CD14-positive monocyte (primary cell): ENCODE data around the gene LHFPL3. TPM values are rescaled to one million over a fixed set of nuclear protein-coding genes. Genes with fewer than 3 reads are reported as not detected.

Experiments used
- DNase-seq, 3 donors: peaks; one replicate each; pipeline ENCODE4 v3.0.0-alpha.2; 2011 to 2022
- H2AFZ ChIP-seq: 2 replicates; pipeline ENCODE4 v1.6.0; 2012; ENCODE audit warnings: mild to moderate bottlenecking, low read depth, low read length, inconsistent platforms; ENCODE audit not compliant: insufficient read depth, poor library complexity, severe bottlenecking
- H3K27ac ChIP-seq, 2 donors: 1 replicate in 1 of 2; 2 replicates in 1 of 2; pipeline ENCODE4 v1.5.1; 2012 to 2013; ENCODE audit warnings: low read length in 2 of 2, control low read depth in 1 of 2, inconsistent platforms in 1 of 2, low read depth in 1 of 2, mild to moderate bottlenecking in 1 of 2
- H3K27me3 ChIP-seq, 2 donors: one replicate each; pipeline versions ENCODE4 v1.6.0 to v1.6.1; 2011 to 2013; ENCODE audit warnings: low read length in 2 of 2; ENCODE audit not compliant: control insufficient read depth in 2 of 2, insufficient read depth in 2 of 2
- H3K36me3 ChIP-seq, 2 donors: replicated peaks in 1 of 2; 1 replicate in 1 of 2; 2 replicates in 1 of 2; pipeline versions ENCODE4 v1.5.1 to v1.6.1; 2012 to 2013; ENCODE audit warnings: low read length in 2 of 2, control low read depth in 1 of 2, inconsistent platforms in 1 of 2, mild to moderate bottlenecking in 1 of 2; ENCODE audit not compliant: insufficient read depth in 2 of 2, control insufficient read depth in 1 of 2
- H3K4me1 ChIP-seq, 2 donors: 1 replicate in 1 of 2; 2 replicates in 1 of 2; pipeline versions ENCODE4 v1.5.1 to v1.6.1; 2012 to 2013; ENCODE audit warnings: low read length in 2 of 2, control low read depth in 1 of 2, inconsistent platforms in 1 of 2, mild to moderate bottlenecking in 1 of 2, moderate library complexity in 1 of 2; ENCODE audit not compliant: insufficient read depth in 2 of 2, control insufficient read depth in 1 of 2
- H3K4me2 ChIP-seq: replicated peaks from 2 replicates; pipeline ENCODE3; 2012; ENCODE audit warnings: low read length, moderate library complexity, mild to moderate bottlenecking; ENCODE audit not compliant: poor library complexity, severe bottlenecking; ENCODE audit errors: extremely low read depth
- H3K4me3 ChIP-seq, 3 experiments: fragments of 200-600 bp in 1 of 3; sonication (generic) in 1 of 3; replicated peaks in 1 of 3; 1 replicate in 2 of 3; 2 replicates in 1 of 3; pipeline ENCODE4 v1.5.1; 2011 to 2013; ENCODE audit warnings: low read length in 3 of 3, mild to moderate bottlenecking in 3 of 3, control low read depth in 2 of 3, low read depth in 2 of 3, inconsistent platforms in 1 of 3, moderate library complexity in 1 of 3
- H3K79me2 ChIP-seq: 2 replicates; pipeline ENCODE4 v1.6.0; 2012; ENCODE audit warnings: mild to moderate bottlenecking, control low read depth, inconsistent platforms, low read length, moderate library complexity; ENCODE audit not compliant: insufficient read depth
- H3K9ac ChIP-seq: 2 replicates; pipeline ENCODE4 v1.6.0; 2017; ENCODE audit warnings: low read length, mild to moderate bottlenecking; ENCODE audit not compliant: insufficient read depth, poor library complexity, severe bottlenecking
- H3K9me3 ChIP-seq, 2 donors: replicated peaks in 1 of 2; 1 replicate in 1 of 2; 2 replicates in 1 of 2; pipeline versions ENCODE4 v1.5.1 to v1.6.1; 2012 to 2013; ENCODE audit warnings: low read length in 2 of 2, control low read depth in 1 of 2; ENCODE audit not compliant: control insufficient read depth in 1 of 2, insufficient read depth in 1 of 2
- H4K20me1 ChIP-seq: 2 replicates; pipeline ENCODE4 v1.6.0; 2012; ENCODE audit warnings: mild to moderate bottlenecking, low read length, control low read depth, moderate library complexity; ENCODE audit not compliant: insufficient read depth
- H3K27ac Mint-ChIP-seq, 7 donors: one replicate each; pipeline ENCODE4 v1.8.0; 2020; ENCODE audit warnings: mild to moderate bottlenecking in 7 of 7, mixed read lengths in 7 of 7, moderate library complexity in 6 of 7, inconsistent platforms in 2 of 7
- H3K27me3 Mint-ChIP-seq, 3 donors: one replicate each; pipeline ENCODE4 v1.8.0; 2021 to 2022; ENCODE audit warnings: low read depth in 3 of 3, mild to moderate bottlenecking in 3 of 3, mixed read lengths in 3 of 3, moderate library complexity in 3 of 3, inconsistent platforms in 1 of 3
- H3K36me3 Mint-ChIP-seq, 2 donors: one replicate each; pipeline ENCODE4 v1.8.0; 2020; ENCODE audit warnings: mixed read lengths in 2 of 2, inconsistent platforms in 1 of 2, mild to moderate bottlenecking in 1 of 2
- H3K4me1 Mint-ChIP-seq: one replicate; pipeline ENCODE4 v1.8.0; 2020; ENCODE audit warnings: mild to moderate bottlenecking, mixed read lengths
- H3K4me3 Mint-ChIP-seq, 2 donors: one replicate each; pipeline ENCODE4 v1.8.0; 2020; ENCODE audit warnings: mild to moderate bottlenecking in 2 of 2, mixed read lengths in 2 of 2, moderate library complexity in 1 of 2
- H3K9me3 Mint-ChIP-seq, 7 donors: one replicate each; pipeline ENCODE4 v1.8.0; 2020 to 2022; ENCODE audit warnings: mixed read lengths in 7 of 7, mild to moderate bottlenecking in 6 of 7, moderate library complexity in 6 of 7, inconsistent platforms in 2 of 7
- WGBS: methylation state at CpG from one replicate; pipeline ENCODE4 v1.1.5; 2013; ENCODE audit warnings: missing lambda C conversion rate; ENCODE audit not compliant: insufficient coverage; 5-methylcytosine and 5-hydroxymethylcytosine counted together
- intact Hi-C, 2 donors: fragments of 100-400 bp; cut with micrococcal nuclease; formaldehyde crosslinking; loops; one replicate each; pipeline versions ENCODE4 v1.15.0 to v1.15.1; 2023
- polyA plus RNA-seq, 3 donors: library from polyadenylated mRNA; depleted of rRNA in 1 of 3; unstranded in 2 of 3; stranded (reverse) in 1 of 3; fragments of 300-500 nt in 2 of 3; fragments of >200 nt in 1 of 3; fragmentation: Illumina TruSeq in 2 of 3; gene quantifications; 1 replicate in 2 of 3; 2 replicates in 1 of 3; pipeline ENCODE4 v1.2.3, GENCODE V29; 2012 to 2021
- TF ChIP-seq, protein P1 (sequence below): fragments of 200-600 bp; IDR thresholded peaks from one replicate; pipeline ENCODE4 v1.8.0; 2022; ENCODE audit warnings: antibody characterized with exemption, mild to moderate bottlenecking

LHFPL3 gene
- polyA plus RNA-seq, 3 donors = not detected

DNA sequence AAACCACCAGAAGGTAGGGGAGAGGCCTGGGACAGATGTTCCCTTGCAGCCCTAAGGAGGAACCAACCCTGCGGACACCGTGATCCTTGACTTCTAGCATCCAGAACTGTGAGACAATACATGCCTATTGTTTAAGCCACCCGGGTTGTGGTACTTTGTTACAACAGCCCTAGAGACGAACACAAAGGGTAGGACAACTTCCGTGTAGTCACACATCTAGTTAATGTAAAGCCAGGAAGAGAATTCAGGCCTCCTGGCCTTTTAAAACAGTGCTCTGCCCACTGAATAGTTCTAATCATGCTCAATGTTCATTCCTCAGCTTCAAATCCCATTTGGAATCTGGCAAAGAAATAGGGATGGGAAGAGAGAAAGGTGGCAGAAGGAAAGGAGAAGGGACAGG is 445.4 kb downstream of the LHFPL3 start:
- no peak overlapping the region for H2AFZ ChIP-seq
- Mint-ChIP-seq H3K27me3 (peaks cover 0 to 7% (median 7%) of the 10 kb centered on the region in 3 donors), H3K4me1 (no peaks in the 10 kb centered on the region), H3K36me3 (no peaks in the 10 kb centered on the region), H3K9me3 (peaks cover 0 to 5% (median 3%) of the 10 kb centered on the region in 7 donors), H3K4me3 (no peak overlapping the region), H3K27ac (no peak overlapping the region)
- H3K36me3 ChIP-seq = no peaks in the 10 kb centered on the region
- no peaks in the 10 kb centered on the region for H4K20me1 ChIP-seq
- H3K27ac ChIP-seq = no peak overlapping the region
- H3K9me3 ChIP-seq = no peaks in the 10 kb centered on the region
- H3K4me1 ChIP-seq = no peaks in the 10 kb centered on the region
- H3K9ac ChIP-seq = no peak overlapping the region
- intact Hi-C loops = no loop called here
- H3K4me3 ChIP-seq = no peak overlapping the region
- H3K27me3 ChIP-seq = no peaks in the 10 kb centered on the region
- no peaks in the 10 kb centered on the region for H3K79me2 ChIP-seq
- WGBS = 100% methylated on average over 3 of the region's 5 CpGs
- TF ChIP-seq, protein P1, sequence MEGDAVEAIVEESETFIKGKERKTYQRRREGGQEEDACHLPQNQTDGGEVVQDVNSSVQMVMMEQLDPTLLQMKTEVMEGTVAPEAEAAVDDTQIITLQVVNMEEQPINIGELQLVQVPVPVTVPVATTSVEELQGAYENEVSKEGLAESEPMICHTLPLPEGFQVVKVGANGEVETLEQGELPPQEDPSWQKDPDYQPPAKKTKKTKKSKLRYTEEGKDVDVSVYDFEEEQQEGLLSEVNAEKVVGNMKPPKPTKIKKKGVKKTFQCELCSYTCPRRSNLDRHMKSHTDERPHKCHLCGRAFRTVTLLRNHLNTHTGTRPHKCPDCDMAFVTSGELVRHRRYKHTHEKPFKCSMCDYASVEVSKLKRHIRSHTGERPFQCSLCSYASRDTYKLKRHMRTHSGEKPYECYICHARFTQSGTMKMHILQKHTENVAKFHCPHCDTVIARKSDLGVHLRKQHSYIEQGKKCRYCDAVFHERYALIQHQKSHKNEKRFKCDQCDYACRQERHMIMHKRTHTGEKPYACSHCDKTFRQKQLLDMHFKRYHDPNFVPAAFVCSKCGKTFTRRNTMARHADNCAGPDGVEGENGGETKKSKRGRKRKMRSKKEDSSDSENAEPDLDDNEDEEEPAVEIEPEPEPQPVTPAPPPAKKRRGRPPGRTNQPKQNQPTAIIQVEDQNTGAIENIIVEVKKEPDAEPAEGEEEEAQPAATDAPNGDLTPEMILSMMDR = no peak
- no peak overlapping the region for H3K4me2 ChIP-seq
- no peak for DNase-seq

DNA sequence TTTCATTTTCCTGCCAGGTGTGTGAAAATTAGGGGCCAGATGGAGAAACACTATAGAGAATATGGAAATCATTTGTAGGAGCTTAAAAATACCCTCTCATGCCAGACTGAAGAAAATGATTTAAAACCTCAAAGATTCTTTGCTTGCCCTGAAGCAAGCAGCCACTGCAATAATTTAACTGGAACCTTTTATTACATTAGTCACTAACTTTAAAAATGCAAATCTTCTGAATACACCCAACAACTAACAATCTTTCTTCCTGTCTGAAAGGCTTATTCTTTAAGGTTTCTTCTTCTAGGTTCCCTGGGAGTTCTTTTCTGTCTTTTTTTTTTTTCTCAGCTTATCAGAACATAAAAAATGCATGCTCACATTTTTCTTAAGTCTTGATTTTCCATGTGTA is 447.1 kb downstream of the LHFPL3 start:
- Histone ChIP-seq H3K9ac (no peak overlapping the region), H4K20me1 (no peaks in the 10 kb centered on the region)
- H3K9me3 Mint-ChIP-seq = peaks cover 0 to 5% (median 0%) of the 10 kb centered on the region in 7 donors

More for the DNA sequence above, 447.1 kb downstream of the LHFPL3 start:
- Mint-ChIP-seq H3K4me1 (no peaks in the 10 kb centered on the region), H3K27ac (no peak overlapping the region), H3K36me3 (no peaks in the 10 kb centered on the region), H3K4me3 (peak overlapping the region in 1 of 2 donors; percentile 13), H3K27me3 (peaks cover 0 to 7% (median 7%) of the 10 kb centered on the region in 3 donors)
- no peak for DNase-seq
- H3K9me3 ChIP-seq = no peaks in the 10 kb centered on the region
- H3K4me3 ChIP-seq = no peak overlapping the region
- no peaks in the 10 kb centered on the region for H3K4me1 ChIP-seq
- H3K4me2 ChIP-seq = no peak overlapping the region
- TF ChIP-seq, protein P1 = no peak
- H3K27ac ChIP-seq = no peak overlapping the region
- no peak overlapping the region for H2AFZ ChIP-seq
- no peaks in the 10 kb centered on the region for H3K27me3 ChIP-seq
- no peaks in the 10 kb centered on the region for H3K36me3 ChIP-seq
- intact Hi-C loops = no loop called here
- H3K79me2 ChIP-seq = no peaks in the 10 kb centered on the region
